Lower leg skin (tissue), 4 donors: Measurements from ENCODE around the gene NAALADL2. TPM values are rescaled to one million over a fixed set of nuclear protein-coding genes. Genes with fewer than 3 reads are reported as not detected.

ENCODE experiments used
- DNase-seq, 2 donors: peaks; one replicate each; pipeline ENCODE4 v3.0.0-alpha.2; 2019; ENCODE audit warnings: low spot score in 2 of 2
- H3K4me3 ChIP-seq: fragments of 200-600 bp; sonication (generic); 2 replicates; pipeline ENCODE4 v1.5.1; 2017; ENCODE audit warnings: mild to moderate bottlenecking, low read depth; ENCODE audit not compliant: poor library complexity, severe bottlenecking
- POLR2A ChIP-seq, 2 donors: fragments of 450-650 bp; IDR thresholded peaks; one replicate each; pipeline ENCODE4 v1.6.1; 2016 to 2017; ENCODE audit warnings: antibody characterized with exemption in 2 of 2, mild to moderate bottlenecking in 1 of 2, moderate library complexity in 1 of 2
- WGBS, 2 donors: methylation state at CpG; one replicate each; pipeline ENCODE4 v1.1.5; 2018; 5-methylcytosine and 5-hydroxymethylcytosine counted together
- intact Hi-C: fragments of 100-400 bp; cut with DNase I; formaldehyde crosslinking; loops from one replicate; pipeline ENCODE4 v1.15.0; 2023; ENCODE audit warnings: low total_unique reads
- total RNA-seq, 4 donors: library from RNA; depleted of rRNA; stranded (reverse); fragments of >200 nt; gene quantifications; one replicate each; pipeline ENCODE4 v1.1.0, GENCODE V29; 2016
- TF ChIP-seq, protein P1 (sequence below), 3 donors: fragments of 450-650 bp; IDR thresholded peaks; one replicate each; pipeline ENCODE4 v1.5.1; 2016; ENCODE audit warnings: antibody characterized with exemption in 3 of 3, mild to moderate bottlenecking in 3 of 3, moderate library complexity in 2 of 3

The NAALADL2 gene
- total RNA-seq, 4 donors from 2014 or later: 3.6 to 8.1 (median 4.6) TPM

DNA sequence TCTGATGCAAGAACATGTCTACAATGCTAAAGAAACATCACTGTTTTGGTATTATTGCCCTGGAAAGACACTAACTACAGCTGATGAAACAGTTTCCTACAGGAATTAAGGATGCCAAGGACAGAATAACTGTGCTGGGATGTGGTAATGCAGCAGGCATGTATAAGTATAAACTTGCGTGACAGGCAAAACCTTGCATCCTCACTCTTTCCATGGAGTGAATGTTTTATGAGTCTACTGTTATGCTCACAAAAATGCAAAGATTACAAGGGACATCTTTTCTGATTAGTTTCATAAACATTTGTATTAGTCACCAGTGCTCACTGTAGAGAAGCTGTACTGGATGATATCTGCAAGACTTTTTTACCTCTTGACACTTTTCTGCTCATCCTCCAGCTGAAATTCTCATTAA is 143.6 kb downstream of the NAALADL2 start:
- no peak overlapping the region for H3K4me3 ChIP-seq
- 92 to 97% methylated on average over 1 of the region's 1 CpG for WGBS, 2 donors
- intact Hi-C loops: no loop called here
- no peak for DNase-seq
- no peak for TF ChIP-seq POLR2A (IDR thresholded peaks at IDR 0.05)
- TF ChIP-seq, protein P1, sequence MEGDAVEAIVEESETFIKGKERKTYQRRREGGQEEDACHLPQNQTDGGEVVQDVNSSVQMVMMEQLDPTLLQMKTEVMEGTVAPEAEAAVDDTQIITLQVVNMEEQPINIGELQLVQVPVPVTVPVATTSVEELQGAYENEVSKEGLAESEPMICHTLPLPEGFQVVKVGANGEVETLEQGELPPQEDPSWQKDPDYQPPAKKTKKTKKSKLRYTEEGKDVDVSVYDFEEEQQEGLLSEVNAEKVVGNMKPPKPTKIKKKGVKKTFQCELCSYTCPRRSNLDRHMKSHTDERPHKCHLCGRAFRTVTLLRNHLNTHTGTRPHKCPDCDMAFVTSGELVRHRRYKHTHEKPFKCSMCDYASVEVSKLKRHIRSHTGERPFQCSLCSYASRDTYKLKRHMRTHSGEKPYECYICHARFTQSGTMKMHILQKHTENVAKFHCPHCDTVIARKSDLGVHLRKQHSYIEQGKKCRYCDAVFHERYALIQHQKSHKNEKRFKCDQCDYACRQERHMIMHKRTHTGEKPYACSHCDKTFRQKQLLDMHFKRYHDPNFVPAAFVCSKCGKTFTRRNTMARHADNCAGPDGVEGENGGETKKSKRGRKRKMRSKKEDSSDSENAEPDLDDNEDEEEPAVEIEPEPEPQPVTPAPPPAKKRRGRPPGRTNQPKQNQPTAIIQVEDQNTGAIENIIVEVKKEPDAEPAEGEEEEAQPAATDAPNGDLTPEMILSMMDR (IDR thresholded peaks at IDR 0.05): no peak

DNA sequence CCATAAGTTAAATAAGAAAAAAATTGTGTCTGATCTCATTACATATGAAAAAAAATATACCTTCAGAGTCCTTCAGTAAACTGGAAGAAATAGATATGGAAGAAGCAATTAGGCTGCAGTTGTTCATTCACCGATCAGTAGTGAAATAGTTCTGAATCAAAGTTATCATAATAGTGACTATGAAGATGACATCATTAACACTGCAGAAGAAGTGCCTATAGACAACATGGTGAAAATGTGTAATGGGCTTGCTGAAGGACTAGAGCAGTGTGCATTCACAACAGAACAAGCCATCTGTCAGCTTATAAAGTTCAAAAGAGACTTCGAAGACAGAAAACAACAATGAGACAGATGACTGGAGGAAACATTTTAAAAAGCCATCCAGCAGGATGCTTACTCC is 144.5 kb downstream of the NAALADL2 start:
- no peak for TF ChIP-seq POLR2A (IDR thresholded peaks at IDR 0.05)
- TF ChIP-seq, protein P1 (IDR thresholded peaks at IDR 0.05): no peak

DNA sequence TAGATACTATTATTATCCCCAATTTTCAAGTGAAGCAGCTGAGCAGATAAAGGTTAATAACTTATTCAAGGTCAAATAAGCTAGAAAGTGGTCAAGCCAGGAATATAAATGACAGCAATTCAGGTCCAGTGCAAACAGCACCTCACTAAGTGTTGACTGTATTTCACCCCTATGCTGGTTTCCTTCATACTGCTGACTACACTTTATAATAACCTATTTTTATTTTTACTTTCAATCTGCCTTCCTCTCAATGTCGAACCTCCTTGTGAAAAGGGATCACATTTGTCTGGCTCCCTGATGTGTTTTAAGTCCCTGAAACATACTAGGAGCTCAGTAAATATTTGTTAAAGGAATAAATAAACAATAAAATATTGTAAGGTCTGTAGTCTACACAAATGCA is 146.1 kb downstream of the NAALADL2 start:
- intact Hi-C loops: no loop called here
- TF ChIP-seq POLR2A (IDR thresholded peaks at IDR 0.05): no peak
- TF ChIP-seq, protein P1 (IDR thresholded peaks at IDR 0.05): no peak
- 37% methylated on average over 1 of the region's 1 CpG for WGBS, 2 donors
- DNase-seq: no peak
- H3K4me3 ChIP-seq: no peak overlapping the region

More for the DNA sequence above, 144.5 kb downstream of the NAALADL2 start:
- 87 to 91% methylated on average over 2 of the region's 2 CpGs for WGBS, 2 donors
- intact Hi-C loops: no loop called here
- H3K4me3 ChIP-seq: no peak overlapping the region
- DNase-seq: no peak

DNA sequence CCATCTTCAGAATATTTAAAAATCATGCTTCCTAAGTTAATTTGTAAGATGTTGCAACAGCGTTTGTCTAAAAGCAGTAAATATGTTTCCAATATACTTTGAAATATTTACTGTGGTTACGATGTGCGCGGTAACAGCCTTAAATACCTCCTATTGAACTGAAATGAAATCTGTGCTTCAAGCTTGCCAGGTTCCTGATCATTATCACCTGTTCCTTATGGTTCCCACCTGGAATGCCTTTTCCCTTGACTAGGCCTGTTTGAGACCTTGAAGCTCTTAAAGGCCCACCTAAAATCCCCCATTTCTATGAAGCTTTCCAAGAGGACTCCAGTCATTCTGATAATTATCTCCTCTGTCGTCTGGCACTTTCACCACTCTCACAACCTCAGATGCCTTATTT is 146.7 kb downstream of the NAALADL2 start:
- WGBS, 2 donors: 36 to 42% methylated on average over 5 of the region's 5 CpGs
- DNase-seq: no peak
- H3K4me3 ChIP-seq: no peak overlapping the region
- TF ChIP-seq, protein P1 (IDR thresholded peaks at IDR 0.05): no peak
- TF ChIP-seq POLR2A (IDR thresholded peaks at IDR 0.05): no peak
- intact Hi-C loops: no loop called here

DNA sequence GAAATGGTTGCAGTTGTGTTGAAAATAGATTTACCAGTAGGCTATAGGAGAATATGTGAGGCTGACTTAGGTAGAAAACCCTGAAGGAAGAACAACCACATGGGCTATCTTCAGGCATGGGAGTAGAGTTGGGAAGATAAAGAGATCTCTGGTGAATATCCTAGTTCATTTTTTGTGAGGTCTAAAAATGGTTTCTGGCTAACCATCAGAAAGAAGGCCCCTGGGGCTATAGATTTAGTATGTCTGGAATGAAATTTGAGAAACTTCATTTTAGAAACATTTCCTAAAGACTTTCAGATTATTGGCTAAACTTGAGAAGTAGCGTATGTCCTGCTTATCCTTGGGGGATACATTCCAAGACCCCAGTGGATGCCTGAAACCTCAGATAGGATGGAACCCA is 148.2 kb downstream of the NAALADL2 start:
- intact Hi-C loops: no loop called here
- WGBS, 2 donors: 84 to 93% methylated on average over 1 of the region's 1 CpG
- no peak for DNase-seq
- TF ChIP-seq, protein P1 (IDR thresholded peaks at IDR 0.05): no peak
- no peak for TF ChIP-seq POLR2A (IDR thresholded peaks at IDR 0.05)
- no peak overlapping the region for H3K4me3 ChIP-seq

DNA sequence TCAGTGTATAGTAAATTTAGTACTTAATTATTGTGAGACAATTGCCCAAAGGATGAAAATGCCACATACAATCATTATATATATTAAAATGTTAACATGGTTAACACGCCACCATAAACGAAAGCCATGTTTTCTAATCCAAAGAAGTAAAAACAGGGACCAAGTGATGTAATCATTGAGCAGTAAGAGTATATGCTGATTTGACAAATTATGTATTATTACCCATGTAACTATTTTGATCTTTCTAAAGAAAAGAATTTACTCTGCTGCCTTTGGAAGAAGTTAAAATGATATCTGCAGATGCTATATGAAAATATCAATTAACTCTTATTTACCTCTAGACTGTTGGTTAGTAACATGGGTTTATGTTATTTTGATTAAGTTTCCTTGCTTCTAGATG is 150.2 kb downstream of the NAALADL2 start:
- intact Hi-C loops: no loop called here
- WGBS, 2 donors: 93 to 100% methylated on average over 2 of the region's 2 CpGs
- no peak overlapping the region for H3K4me3 ChIP-seq
- no peak for TF ChIP-seq POLR2A (IDR thresholded peaks at IDR 0.05)
- TF ChIP-seq, protein P1 (IDR thresholded peaks at IDR 0.05): no peak
- no peak for DNase-seq
